NCI-H1105 (cell line): ENCODE data around the gene NXPH1.

ENCODE experiments used
- DNase-seq: peaks from one replicate; lab custom pipeline; 2025; lab: John Stamatoyannopoulos, UW

The NXPH1 gene

DNA sequence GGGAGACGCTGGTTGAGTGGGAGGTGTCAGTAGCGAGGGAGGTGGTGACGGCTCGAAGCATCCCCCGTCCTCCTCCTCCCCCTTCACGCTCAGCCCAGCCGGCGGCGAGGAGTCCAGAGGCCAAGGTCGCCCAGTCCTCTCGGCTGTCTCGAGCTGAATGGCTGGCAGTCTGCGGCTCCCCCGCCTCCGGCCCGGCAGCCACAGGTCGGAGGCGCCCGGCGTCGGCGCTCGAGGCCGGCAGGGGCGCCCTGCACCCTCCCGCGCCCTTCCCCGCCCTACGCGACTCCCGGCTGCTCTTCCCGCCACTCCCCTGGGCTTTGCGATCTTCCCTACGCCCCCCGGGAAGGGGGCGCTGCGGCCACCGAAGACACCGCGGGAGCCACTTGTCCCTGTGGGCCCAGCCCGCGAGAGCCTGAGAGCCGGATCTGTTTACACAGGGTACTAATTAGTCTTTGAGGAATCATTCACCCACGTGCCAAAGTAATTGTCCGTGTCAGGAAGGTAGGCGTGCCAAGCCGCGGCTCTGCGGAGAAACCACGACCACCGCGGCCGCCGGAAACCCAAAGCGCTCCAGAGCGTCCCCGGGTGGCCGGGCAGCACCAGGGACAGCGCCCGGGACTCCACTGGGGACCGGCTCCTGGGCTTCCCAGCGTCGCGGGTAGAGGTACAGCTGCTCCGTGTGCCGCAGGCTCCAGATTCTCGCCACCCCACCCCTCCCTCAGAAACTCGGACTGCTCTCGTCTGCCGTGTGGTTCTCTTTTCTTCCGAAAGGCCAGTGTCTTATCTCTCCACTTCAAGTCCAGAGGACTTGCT lies at the start of gene NXPH1:
NXPH1 (plus strand) TSS at position 133 of the 813 bp plus-strand sequence.
- peak; percentile 36 for DNase-seq

DNA sequence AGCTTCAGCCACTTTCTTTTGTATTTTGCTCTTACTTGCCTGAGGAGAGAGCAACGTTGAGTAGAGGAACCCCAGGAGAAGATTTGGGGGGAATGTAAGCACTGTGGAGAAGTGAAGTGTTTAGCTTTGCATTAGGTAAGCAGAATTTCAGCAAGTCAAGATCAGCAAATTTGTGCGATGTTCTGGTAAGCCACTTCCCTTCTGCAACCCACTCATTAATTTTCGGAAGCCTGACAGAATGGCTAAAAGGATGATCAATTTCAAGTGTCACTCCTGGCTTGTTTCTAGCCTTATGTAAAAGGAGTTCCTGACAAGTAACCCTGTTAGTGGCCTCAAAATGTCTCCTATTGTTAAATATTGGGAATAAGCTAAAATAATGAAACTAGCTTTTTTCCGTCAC lies 48.5 kb upstream of the NXPH1 start:
- DNase-seq: no peak

DNA sequence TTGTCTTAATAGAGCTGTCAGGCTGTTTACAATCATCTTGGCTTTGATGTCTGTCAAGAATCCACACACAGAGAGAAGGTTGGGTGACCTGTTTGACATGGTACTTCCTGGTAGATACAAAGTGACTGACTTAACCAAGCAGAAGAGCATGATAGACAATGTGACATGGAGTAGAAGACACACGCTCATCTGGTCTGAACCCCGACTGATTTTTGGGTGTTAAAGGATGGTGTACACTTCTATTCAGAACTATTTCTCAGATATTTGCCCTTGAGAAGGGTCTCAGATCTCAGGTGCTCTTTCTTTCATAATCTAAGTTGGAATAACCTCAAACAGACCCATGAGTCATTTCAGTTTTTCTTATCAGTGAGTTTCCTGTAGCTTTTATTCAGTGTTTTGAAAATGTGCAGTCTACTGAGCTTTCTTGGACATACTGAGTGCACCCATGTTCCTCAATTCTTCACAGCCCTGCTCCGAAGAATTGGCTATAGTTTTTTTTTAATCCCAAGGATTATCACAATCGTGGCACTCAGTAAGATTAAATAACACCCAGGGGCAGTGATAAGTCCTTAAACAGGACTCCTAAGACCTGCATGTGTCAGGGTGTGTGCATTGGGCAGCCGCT lies 46.4 kb upstream of the NXPH1 start:
- DNase-seq: no peak

DNA sequence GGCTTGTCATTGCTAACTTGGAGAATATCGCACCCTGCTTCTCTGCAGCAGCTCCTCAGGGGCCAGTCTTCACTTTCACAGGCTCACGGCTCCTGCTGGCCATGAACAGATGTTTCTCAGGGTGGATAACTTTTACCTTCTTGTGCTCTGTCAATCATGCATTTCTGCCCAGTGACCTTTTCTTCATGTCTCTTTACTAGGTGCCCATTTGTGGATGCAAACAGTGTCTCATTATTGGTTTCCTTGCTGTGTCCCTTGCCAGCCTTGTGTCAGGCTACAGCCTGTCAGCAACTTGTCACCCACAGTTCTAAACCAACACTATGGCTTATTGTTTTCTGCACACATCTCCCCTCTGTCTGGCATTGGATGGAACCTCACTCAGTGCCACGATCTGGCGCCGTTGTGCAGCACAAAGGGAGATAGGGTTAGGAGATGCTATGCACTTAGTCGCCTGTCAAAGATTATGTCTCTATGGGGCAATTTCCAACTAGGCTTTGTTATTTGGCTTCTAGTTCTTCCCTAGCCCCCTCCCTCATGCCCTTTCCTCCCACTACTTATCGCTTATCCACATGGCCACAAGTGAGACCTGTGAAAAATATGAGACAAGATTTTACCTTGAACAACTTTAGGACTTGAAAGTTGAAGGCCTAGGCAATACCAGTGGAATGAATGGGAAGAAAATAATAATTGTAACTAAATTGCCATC lies 45.7 kb upstream of the NXPH1 start:
- DNase-seq: no peak

- DNase-seq: no peak
Measured at GRCh38 chr7:8388257-8388625, 45.2 kb upstream of the NXPH1 start.

DNA sequence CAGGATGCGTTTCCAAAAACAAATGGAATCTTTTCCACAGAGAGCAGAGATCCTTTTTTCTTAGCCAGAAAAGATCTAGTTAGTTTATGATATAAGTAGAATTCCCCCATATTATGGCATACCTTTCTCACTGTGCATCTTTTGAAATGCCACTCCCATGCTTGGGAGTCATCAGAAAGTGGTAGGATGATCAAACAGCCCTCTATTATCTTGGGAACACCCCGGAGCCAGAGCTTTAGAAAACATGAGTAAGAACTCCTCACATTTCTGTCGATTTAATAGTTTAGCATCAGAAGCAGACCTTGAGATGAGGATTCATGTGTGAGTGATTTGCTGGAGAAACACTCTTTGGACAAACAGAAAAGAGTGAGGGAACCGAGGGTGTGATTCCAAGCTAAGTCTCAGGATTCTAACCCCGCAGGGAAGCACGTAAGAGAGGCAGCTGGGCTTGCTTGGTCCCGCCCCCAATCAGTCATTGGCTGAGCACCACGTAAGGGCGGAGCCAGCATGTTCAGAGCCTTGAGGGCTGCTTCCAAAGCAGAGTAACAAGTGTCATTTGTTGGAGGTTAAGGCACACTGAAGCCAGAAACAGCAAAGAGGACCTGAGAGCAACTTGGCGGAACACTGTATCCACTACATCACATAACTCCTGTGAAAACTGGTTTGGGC lies 43.7 kb upstream of the NXPH1 start:
- DNase-seq: no peak

DNA sequence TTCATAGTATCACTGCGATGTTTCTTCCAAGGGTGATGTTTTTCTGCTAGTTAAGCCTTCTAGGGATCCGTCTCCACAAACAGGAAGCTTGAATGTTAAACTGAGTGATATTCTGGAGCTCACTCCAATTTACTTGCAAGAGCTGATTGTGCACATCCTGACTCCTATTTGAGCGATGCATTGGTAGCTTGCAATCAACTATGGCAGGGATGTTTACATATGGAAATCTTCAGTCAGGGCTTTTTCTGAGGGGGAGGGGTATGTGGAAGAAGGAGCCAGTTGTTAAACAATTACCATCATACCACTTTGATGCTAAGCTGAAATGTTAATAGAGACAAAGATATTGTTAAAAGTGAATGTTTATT lies 43.2 kb upstream of the NXPH1 start:
- DNase-seq: no peak

GRCh38 chr7:8391353-8392062 lies 41.9 kb upstream of the NXPH1 start:
- no peak for DNase-seq

GRCh38 chr7:8396294-8396693 lies 37.1 kb upstream of the NXPH1 start:
- no peak for DNase-seq

- DNase-seq: no peak
Measured at GRCh38 chr7:8408871-8409270, 24.5 kb upstream of the NXPH1 start.

DNA sequence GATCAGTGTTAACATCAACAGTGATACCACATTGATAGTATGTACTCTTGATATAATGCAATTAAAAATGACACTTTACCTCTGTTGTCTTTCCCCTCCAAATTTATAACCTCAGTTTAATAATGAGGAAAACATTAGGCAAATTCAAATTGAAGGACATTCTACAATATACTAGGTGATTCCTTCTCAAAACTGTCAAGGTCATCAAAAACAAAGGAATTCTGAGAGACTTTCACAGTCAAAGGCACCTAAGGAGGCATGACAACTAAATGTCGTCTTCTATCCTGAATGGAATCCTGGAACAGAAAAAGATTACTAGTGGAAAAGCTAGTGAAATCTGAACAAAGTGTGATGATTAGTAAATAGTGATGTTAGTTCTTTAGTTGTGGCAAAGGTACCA lies 22.3 kb upstream of the NXPH1 start:
- DNase-seq: no peak

DNA sequence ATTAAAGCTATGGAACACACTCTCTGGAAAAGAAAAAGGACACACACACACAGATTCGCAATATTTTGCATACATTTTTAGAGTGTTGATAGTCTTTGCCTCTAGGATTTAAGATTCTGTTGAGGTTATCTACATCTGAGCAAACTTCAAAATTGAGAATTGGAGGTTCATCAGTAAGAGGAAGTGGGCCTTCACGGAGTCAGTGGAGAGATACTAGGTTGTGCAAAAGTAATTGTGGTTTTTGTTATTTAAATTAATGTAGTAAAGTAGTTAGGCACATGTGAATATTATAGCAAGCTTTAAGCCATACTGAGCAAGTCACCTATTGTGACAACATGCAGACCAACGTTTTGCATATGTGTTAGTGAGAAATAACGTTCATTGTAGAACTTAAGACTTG lies 19.8 kb upstream of the NXPH1 start:
- no peak for DNase-seq

DNA sequence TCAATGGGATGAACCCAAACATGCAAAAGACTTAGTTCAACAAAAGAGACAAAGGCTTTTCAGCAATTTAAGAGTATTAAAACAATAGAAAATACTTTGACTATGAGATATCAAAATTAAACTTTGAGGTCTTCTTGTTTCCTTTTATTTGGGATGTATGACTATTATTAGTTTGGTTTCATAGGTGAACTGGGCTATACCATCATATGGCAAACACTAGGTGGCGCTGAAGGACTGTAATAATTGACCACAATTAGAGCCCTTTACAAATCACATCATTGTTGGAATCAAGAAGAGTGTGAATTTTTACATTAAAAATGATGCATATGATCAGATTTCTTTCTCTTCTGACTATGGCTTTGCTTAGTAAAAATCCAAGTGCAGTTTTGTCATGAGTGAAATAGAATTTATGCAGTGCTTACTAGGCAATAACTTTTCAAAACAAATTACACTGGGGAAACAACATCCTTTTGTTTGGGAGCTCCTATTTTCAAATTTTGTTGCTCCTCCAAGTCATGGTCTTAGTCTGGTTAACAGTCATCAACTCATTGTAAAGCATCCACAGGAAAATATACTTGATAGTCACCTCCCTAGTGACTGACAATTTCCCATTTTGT lies 14.7 kb upstream of the NXPH1 start:
- DNase-seq: peak; percentile 76

GRCh38 chr7:8422177-8422576 lies 11.2 kb upstream of the NXPH1 start:
- no peak for DNase-seq

GRCh38 chr7:8423057-8423456 lies 10.4 kb upstream of the NXPH1 start:
- no peak for DNase-seq

GRCh38 chr7:8425223-8425622 lies 8.2 kb upstream of the NXPH1 start:
- no peak for DNase-seq

GRCh38 chr7:8430643-8431042 lies 2.8 kb upstream of the NXPH1 start:
- DNase-seq: no peak

DNA sequence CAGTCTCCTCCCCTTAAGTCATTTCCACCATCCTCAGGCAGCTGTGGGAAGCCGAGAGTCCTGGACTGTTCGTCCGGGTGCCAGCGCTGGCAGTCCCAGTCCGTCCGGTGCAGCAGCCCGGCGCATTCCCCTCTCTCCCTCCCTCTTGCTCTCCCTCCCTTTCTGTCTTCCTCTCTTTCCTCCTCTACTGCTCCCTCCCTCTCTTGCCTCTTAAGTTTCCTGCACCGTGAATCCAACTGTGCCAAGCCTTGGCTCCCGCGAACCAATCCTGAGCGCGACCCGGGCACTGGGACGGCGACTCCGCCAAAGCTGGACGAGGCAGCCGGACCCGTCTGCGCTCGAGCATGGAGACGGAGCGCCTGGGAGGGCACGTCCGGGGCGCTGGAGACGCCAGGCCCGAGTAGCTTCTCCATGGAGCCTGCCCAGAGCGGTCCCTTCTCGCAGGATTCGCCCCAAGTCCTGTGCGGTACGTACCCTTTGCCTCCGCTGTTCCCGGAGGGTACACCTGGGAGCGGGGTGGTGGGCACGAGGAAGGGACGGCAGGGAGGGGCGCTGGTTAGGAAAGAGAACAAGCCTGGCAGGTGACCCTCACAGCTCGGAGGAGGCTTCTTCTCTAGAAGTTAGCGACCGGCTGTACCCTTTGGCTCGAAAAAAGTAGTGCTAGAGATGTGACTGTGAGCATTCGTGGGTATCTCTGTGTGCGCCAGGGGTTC lies 1.0 kb downstream of the NXPH1 start:
- DNase-seq: no peak

GRCh38 chr7:8435095-8435494 lies 1.7 kb downstream of the NXPH1 start:
- no peak for DNase-seq

DNA sequence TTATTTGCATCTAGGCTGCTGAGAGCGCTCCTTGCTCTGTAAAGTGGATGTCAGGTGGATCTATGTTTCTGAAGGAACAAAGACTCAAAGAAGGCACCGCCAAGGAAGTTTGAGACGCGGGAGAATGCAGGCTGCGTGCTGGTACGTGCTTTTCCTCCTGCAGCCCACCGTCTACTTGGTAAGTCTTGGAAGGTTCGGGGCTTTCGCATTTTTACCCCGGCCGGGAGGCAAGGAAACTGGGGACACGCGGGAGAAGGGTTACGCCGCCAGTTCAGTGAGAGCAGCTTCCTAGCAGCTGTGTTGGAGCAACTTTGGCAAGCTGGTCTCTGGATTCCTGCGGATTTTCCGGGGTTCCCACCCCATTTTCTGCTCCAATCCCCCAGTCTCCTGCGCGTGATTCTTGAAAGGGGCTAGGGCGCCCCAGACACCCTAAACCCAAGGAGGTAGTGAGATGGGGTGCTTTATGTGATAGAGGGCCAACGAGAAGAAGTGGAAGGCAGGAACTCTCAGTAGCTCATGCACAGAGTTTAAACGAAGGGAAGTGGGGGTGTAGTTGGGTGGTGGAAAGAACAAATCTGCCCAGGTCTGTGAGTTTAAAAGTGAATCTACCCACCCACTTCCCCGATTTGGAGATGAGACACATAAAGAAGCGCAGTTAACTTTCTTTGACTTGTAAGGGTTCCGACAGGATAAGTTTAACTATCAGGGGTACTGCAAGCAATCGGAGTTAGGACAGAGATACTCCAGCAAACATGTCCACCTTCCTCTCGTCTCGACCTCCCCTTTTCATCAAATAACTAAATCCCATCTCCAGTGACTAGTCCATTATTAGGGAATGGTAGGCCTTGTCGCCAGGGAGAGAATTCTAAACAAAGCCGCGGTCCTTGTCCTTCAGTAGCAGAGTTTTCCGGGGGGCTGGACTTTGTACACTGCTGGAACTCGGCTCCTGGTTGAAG lies 2.5 kb downstream of the NXPH1 start:
- no peak for DNase-seq
